ENCODE results near the gene PON3. TPM values are rescaled to one million over a fixed set of nuclear protein-coding genes. Genes with fewer than 3 reads are reported as not detected.
A peak's percentile ranks its signal among the peaks of the same experiment; 100 is the strongest.

Gene PON3
- total and polyA plus RNA-seq, 2 of the 13 experiments (the other 11 are each of a cell fraction or from before 2014, with no cell fraction given) = 23.6 to 37.8 TPM

GRCh38 chr7:95396136-95397032 is at the start of gene PON3 (continued):
- TF ChIP-seq ZNF782 (CRISPR knock-in tag; IDR thresholded peaks at IDR 0.05; ENCODE audit: borderline replicate concordance) = no peak; the same call in 1 of the 2 replicates
- peak; percentile 91; the same call in 1 of the 2 replicates for TF ChIP-seq ZNF577 (CRISPR knock-in tag; IDR thresholded peaks at IDR 0.05; ENCODE audit: borderline replicate concordance, low read depth)
- no peak; the same call in 1 of the 2 replicates for TF ChIP-seq ZNF367 (CRISPR knock-in tag; IDR thresholded peaks at IDR 0.05; ENCODE audit: borderline replicate concordance)
- TF ChIP-seq NFE2L1 (CRISPR knock-in tag; IDR thresholded peaks at IDR 0.05; ENCODE audit: borderline replicate concordance) = no peak
- TF ChIP-seq HDAC6 (IDR thresholded peaks at IDR 0.05; ENCODE audit: low read depth, low read length) = no peak
- TF ChIP-seq ERF (CRISPR knock-in tag; IDR thresholded peaks at IDR 0.05) = peak; percentile 65; the same call in 1 of the 2 replicates
- no peak for TF ChIP-seq FOXP1 (IDR thresholded peaks at IDR 0.05)
- 0 out of 2 replicates have a peak, but pooled peaks have one; percentile 3 for TF ChIP-seq FOXP1 (CRISPR knock-in tag; IDR thresholded peaks at IDR 0.05)
- TF ChIP-seq ZNF747 (CRISPR knock-in tag; IDR thresholded peaks at IDR 0.05; ENCODE audit: borderline replicate concordance) = peak; percentile 86
- no peak for TF ChIP-seq XBP1 (CRISPR knock-in tag; IDR thresholded peaks at IDR 0.05)
- TF ChIP-seq MLX (CRISPR knock-in tag; IDR thresholded peaks at IDR 0.05) = no peak
- TF ChIP-seq AHR (CRISPR knock-in tag; IDR thresholded peaks at IDR 0.05) = peak; percentile 65; the same call in 1 of the 2 replicates
- TF ChIP-seq SIN3A (IDR thresholded peaks at IDR 0.05; ENCODE audit: borderline replicate concordance, low read depth, low read length) = no peak
- 0 out of 2 replicates have a peak, but pooled peaks have one; percentile 38 for TF ChIP-seq ZNF580 (CRISPR knock-in tag; IDR thresholded peaks at IDR 0.05; ENCODE audit: borderline replicate concordance, low read depth)
- TF ChIP-seq MEIS1 (CRISPR knock-in tag; IDR thresholded peaks at IDR 0.05; ENCODE audit: borderline replicate concordance) = no peak; the same call in 1 of the 2 replicates
- peak; percentile 86 for TF ChIP-seq ZMYM4 (CRISPR knock-in tag; IDR thresholded peaks at IDR 0.05)
- TF ChIP-seq RBM39 (IDR thresholded peaks at IDR 0.05; ENCODE audit: low read depth, low read length, poor library complexity, severe bottlenecking) = no peak
- no peak; the same call in 1 of the 2 replicates for TF ChIP-seq ZNF792 (CRISPR knock-in tag; IDR thresholded peaks at IDR 0.05)
- peak; percentile 48; the same call in 1 of the 2 replicates for TF ChIP-seq MXD4 (CRISPR knock-in tag; IDR thresholded peaks at IDR 0.05)
- no peak; the same call in 1 of the 2 replicates for TF ChIP-seq BORCS8-MEF2B (CRISPR knock-in tag; IDR thresholded peaks at IDR 0.05)
- no peak for TF ChIP-seq ZBTB7A (CRISPR knock-in tag; IDR thresholded peaks at IDR 0.05)
- peak; percentile 87 for TF ChIP-seq ZFY (CRISPR knock-in tag; IDR thresholded peaks at IDR 0.05)
- no peak for TF ChIP-seq ZNF44 (CRISPR knock-in tag; IDR thresholded peaks at IDR 0.05)
- TF ChIP-seq FOXP4 (CRISPR knock-in tag; IDR thresholded peaks at IDR 0.05) = peak; percentile 76
- no peak for TF ChIP-seq KLF13 (CRISPR knock-in tag; IDR thresholded peaks at IDR 0.05)
- no peak for TF ChIP-seq SOX13 (IDR thresholded peaks at IDR 0.05)
- peak in 1 of 2 experiments; percentile 47; a peak in 1 of 4 replicates for TF ChIP-seq SOX13 (CRISPR knock-in tag; conservative IDR thresholded peaks at IDR 0.05 in 1 of 2, IDR thresholded peaks at IDR 0.05 in 1 of 2)

All from HepG2 (cell line).